ENCODE measurements around the gene HOXD10. TPM values are rescaled to one million over a fixed set of nuclear protein-coding genes. Genes with fewer than 3 reads are reported as not detected.
A peak's percentile ranks its signal among the peaks of the same experiment; 100 is the strongest.

Gene HOXD10
- total RNA-seq, 2 donors from 2014 or later = not detected

DNA sequence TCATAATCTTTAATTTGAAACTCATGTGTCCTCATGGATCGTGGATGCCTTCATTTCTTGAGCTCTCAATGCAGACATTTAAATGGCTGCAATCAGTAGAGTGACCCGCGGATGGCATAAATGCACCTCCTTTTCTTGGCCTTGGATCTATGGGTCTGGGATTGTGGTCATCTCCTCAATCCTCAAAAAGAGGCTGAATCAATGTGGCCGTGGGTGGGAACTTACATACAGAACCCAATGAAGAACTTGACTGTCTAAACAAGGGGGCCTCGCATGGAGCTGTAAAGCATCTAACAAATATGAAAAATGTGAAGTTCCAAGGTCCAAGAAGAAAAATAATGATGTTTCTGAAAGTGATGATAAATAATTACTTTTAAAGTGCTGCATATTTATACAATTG is 21.2 kb upstream of the HOXD10 start:
- no peak for DNase-seq
- no peak for ATAC-seq
- peaks cover 85% of the 10 kb centered on the region for H3K27me3 Mint-ChIP-seq
- H3K36me3 Mint-ChIP-seq (ENCODE audit: low read depth) = peaks cover 5% of the 10 kb centered on the region
- peaks cover 19% of the 10 kb centered on the region for H3K4me1 Mint-ChIP-seq
- H3K4me3 Mint-ChIP-seq = no peak overlapping the region
- H3K9me3 ChIP-seq (ENCODE audit: control insufficient read depth, low read length, poor library complexity, severe bottlenecking) = peaks cover 7% of the 10 kb centered on the region
- no peak overlapping the region for H3K27ac Mint-ChIP-seq

DNA sequence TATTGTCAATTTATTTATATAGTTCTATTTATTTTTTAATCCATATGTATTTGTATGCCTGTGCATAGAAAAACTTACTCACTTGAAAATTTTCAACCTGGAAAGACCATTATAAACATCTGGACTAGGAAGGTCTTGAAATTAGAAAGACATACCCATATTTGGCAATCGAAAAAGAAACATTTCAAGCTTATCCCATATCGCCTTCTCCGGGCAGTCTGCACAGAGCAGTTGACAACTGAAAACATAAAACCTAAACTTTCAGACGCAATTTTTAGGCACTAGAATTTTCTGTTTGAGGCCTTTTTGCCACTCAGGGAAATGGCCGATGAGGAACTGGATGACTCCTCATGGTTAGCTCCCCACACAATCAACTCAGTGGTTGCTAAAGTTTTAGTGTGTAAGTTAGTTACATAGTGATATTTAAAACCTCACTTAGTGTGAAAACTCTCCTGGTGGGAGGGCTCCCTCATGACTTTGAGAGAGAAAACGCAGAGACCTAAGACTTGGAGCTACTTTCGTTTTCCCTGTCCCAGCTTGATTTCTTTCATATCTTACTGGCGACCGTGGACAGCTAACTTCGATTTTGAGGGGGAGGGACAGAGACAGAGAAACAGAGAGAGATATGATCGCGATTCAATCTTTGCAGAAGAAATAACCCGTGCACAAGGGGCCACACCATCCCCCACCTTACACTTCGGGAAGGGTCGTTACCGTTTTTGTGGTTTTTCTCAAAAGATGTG is 20.2 kb upstream of the HOXD10 start:
- peak overlapping the region; percentile 49 for H3K27ac Mint-ChIP-seq
- peaks cover 7% of the 10 kb centered on the region for H3K9me3 ChIP-seq (ENCODE audit: control insufficient read depth, low read length, poor library complexity, severe bottlenecking)
- H3K4me1 Mint-ChIP-seq = peaks cover 19% of the 10 kb centered on the region
- peak overlapping the region; percentile 83 for H3K4me3 Mint-ChIP-seq
- peaks cover 87% of the 10 kb centered on the region for H3K27me3 Mint-ChIP-seq
- peaks cover 5% of the 10 kb centered on the region for H3K36me3 Mint-ChIP-seq (ENCODE audit: low read depth)
- DNase-seq (no peak), ATAC-seq (no peak)

DNA sequence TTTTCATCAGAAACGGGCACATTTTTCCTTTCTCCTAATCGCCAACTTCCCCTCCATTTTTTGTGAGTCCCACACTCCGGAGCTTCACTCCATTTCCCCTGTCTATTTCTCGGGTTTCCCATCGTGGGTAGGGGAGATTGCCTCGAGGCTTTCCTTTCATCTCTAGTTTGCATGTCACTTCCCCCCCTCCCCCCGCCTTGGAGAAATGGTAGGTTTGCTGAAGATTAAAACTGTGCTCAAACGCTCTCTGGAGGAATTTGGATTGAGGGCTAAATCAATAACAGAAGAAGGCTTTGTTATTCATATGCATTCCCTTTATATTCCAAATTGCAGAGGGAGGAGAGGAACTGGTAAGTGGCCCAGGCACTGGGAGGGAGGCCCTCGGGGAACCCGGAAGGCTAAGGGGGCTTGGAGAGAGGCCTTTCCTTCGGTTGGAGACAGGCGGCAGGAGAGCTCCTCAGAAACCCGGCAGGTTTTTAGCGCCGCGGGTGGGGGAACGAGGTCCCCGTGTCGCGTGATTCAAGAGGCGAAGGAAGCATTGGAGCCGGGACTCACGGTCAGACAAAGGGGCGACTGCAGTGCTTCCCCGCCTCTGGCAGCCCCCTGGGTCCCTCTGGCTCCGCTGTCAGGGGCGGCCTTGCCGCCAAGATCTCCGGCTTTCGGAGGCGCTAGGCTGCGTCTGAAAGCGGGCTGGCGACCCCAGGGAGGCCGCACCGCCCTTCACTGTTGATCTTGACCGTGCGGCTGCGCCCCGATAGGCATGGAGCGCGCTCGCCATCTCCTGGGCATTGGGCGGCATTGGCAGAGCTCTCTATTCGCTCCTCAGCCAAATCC is 19.4 kb upstream of the HOXD10 start:
- peak in 2 of 3 donors; percentile 32 to 42 for DNase-seq
- H3K4me3 Mint-ChIP-seq = peak overlapping the region; percentile 83
- peak overlapping the region; percentile 49 for H3K27ac Mint-ChIP-seq
- peaks cover 16% of the 10 kb centered on the region for H3K4me1 Mint-ChIP-seq
- ATAC-seq = peak; percentile 80
- H3K36me3 Mint-ChIP-seq (ENCODE audit: low read depth) = peaks cover 2% of the 10 kb centered on the region
- peaks cover 87% of the 10 kb centered on the region for H3K27me3 Mint-ChIP-seq
- H3K9me3 ChIP-seq (ENCODE audit: control insufficient read depth, low read length, poor library complexity, severe bottlenecking) = peaks cover 7% of the 10 kb centered on the region

DNA sequence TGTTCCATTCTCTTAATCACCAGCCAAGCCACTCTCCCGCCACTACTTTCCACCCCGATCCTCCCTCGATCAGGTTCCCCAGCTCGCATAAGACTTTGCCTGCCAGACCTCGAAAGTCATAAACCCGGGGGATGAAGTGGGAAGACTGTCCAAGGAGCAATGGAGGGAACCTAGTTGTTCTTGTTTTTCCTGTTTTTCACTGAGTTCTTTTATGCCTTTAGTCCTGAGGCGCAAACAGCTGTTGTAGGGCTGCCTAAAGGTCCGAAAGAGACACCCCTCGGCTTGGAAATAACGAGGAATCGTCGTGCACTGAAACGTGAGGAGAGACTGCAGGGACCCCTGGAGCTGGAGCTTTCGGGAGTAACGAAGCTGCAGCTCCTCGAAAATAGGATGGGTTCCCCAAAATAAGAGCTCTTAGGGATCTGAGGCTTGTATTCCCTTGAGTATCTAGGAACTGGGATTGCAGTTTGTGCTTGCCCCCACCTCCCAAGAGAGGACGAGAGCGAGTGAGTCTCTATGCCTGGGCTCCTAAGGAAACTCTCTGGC is 18.7 kb upstream of the HOXD10 start:
- Mint-ChIP-seq H3K36me3 (ENCODE audit: low read depth) (peaks cover 2% of the 10 kb centered on the region), H3K27ac (no peak overlapping the region), H3K4me1 (peaks cover 16% of the 10 kb centered on the region), H3K27me3 (peaks cover 94% of the 10 kb centered on the region), H3K4me3 (peak overlapping the region; percentile 83)
- peaks cover 7% of the 10 kb centered on the region for H3K9me3 ChIP-seq (ENCODE audit: control insufficient read depth, low read length, poor library complexity, severe bottlenecking)
- ATAC-seq = no peak
- no peak for DNase-seq

DNA sequence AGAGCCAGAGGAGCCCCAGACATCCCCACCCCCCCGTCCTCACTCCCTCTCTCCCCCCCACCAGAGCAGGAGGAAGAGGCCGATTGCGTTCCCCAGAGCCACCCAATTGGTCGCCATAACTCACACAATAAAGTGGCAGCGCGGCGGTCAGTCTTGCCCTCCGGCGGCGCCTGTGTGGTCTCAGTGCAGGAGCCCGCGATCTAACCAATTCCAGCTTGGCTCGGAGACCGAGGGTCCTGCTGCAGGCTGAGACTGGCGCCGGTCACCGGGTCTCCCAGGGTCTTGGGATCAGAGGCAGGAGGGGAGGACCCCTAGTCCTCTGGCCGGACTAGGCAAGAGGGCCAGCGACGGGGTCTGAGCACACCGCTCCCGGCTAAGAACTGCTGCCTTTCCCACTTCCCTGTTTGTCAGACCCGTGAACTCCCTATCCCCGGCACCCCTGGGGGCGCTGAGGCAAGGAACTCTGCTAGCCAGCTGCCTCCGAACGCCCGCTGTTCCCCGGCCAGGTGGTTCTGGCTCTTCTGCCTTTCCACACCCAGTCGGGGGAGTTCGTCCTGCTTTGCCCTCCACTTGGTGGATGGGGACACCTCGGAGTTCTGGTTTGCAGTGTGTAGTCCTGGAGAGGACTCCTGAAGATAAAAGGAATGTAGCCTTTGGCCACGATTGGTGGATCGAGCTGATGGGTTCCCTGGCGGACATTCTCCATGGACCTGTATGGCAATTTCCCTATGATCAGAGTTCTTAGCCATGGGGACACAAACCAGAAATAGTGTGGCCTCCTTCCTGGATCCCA is 18.0 kb upstream of the HOXD10 start:
- DNase-seq = no peak
- peak overlapping the region; percentile 83 for H3K4me3 Mint-ChIP-seq
- peaks cover 93% of the 10 kb centered on the region for H3K27me3 Mint-ChIP-seq
- H3K27ac Mint-ChIP-seq = peak overlapping the region; percentile 53
- H3K9me3 ChIP-seq (ENCODE audit: control insufficient read depth, low read length, poor library complexity, severe bottlenecking) = peaks cover 3% of the 10 kb centered on the region
- ATAC-seq = no peak
- peaks cover 16% of the 10 kb centered on the region for H3K4me1 Mint-ChIP-seq
- H3K36me3 Mint-ChIP-seq (ENCODE audit: low read depth) = peaks cover 2% of the 10 kb centered on the region

DNA sequence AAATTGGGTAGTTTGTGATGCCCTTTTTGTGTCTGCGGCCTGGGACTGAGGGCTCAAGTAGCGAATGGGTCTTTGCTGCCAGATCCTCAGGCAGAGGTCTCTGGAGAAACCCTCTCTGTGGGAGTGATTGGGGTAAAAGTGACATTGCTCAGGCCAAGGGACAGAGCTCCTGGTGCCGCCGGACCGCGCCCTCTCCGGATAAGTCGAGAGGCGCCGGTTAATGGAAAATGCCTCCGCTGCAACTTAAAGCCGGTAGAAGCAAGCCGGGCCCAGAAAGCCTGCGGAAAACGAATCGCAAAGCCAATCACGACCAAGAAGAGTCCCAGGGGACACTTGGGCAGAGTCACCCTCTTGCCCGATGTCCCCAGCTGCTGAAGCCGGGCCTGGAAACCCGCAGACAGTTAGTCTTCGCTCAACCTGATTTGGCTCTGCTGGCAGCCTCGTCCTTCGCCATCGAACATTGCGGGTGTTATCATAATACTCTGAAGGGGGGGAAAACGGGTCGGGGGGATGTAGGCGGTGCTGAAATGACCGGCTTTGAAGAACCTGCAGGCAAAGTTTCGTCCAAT is 17.3 kb upstream of the HOXD10 start:
- DNase-seq = no peak
- Mint-ChIP-seq H3K4me3 (no peak overlapping the region), H3K27me3 (peaks cover 93% of the 10 kb centered on the region), H3K36me3 (ENCODE audit: low read depth) (peaks cover 2% of the 10 kb centered on the region), H3K27ac (peak overlapping the region; percentile 53), H3K4me1 (peaks cover 13% of the 10 kb centered on the region)
- peaks cover 7% of the 10 kb centered on the region for H3K9me3 ChIP-seq (ENCODE audit: control insufficient read depth, low read length, poor library complexity, severe bottlenecking)
- ATAC-seq = no peak

DNA sequence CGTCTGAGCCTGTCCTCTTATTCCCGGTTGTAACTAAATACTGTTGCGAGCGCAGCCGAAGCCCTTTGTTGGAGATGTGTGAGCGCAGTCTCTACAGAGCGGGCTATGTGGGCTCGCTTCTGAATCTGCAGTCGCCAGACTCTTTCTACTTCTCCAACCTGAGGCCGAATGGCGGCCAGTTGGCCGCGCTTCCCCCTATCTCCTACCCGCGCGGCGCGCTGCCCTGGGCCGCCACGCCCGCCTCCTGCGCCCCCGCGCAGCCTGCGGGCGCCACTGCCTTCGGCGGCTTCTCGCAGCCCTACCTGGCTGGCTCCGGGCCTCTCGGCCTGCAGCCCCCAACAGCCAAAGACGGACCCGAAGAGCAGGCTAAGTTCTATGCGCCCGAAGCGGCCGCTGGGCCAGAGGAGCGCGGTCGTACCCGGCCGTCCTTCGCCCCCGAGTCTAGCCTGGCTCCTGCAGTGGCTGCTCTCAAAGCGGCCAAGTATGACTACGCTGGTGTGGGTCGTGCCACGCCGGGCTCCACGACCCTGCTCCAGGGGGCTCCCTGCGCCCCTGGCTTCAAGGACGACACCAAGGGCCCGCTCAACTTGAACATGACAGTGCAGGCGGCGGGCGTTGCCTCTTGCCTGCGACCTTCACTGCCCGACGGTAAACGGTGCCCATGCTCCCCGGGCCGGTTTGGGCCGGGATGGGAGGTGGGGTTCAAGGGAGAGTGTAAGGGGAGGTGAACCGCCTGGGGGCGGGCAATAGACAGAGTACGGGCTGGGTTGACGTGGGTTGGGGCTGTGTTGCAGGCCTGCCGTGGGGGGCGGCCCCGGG is 16.6 kb upstream of the HOXD10 start, which contains the start of gene HOXD12:
HOXD12 (plus strand) TSS at position 68 of the 819 bp plus-strand sequence; CDS start at position 75, 7 bp downstream.
- DNase-seq (no peak), ATAC-seq (no peak)
- Mint-ChIP-seq H3K27ac (peak within 1 kb of the TSS; percentile 53), H3K36me3 (ENCODE audit: low read depth) (peaks cover 2% of the 10 kb centered on the region), H3K4me1 (peaks cover 15% of the 10 kb centered on the region), H3K27me3 (peaks cover 93% of the 10 kb centered on the region), H3K4me3 (no peak within 1 kb of the TSS)
- peaks cover 8% of the 10 kb centered on the region for H3K9me3 ChIP-seq (ENCODE audit: control insufficient read depth, low read length, poor library complexity, severe bottlenecking)

DNA sequence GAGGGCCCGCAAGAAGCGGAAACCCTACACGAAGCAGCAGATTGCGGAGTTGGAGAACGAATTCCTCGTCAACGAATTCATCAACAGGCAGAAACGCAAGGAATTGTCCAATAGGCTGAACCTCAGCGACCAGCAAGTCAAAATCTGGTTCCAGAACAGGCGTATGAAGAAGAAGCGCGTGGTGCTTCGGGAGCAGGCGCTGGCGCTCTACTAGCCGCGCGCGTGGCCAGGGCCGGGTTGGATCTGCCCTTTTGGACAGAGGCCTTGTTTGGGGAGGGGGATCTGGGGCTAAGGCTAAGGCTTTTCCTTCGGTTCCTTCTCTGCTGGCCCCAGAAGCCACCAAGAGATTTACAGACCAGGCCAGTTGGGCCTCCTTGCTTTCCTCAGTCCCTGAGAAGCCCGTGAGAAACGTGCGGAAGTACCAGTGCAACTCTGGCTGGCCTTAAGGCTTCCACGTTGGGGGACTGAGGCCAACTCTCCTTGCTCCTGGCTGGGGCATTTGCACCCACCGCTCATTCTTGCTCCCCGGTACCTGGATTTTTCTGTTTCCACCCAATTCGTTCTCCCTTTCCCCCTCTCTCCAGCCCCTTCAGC is 15.9 kb upstream of the HOXD10 start:
- peaks cover 8% of the 10 kb centered on the region for H3K9me3 ChIP-seq (ENCODE audit: control insufficient read depth, low read length, poor library complexity, severe bottlenecking)
- Mint-ChIP-seq H3K4me3 (no peak overlapping the region), H3K4me1 (peaks cover 16% of the 10 kb centered on the region), H3K27me3 (peaks cover 93% of the 10 kb centered on the region), H3K27ac (no peak overlapping the region), H3K36me3 (ENCODE audit: low read depth) (peaks cover 2% of the 10 kb centered on the region)
- no peak for ATAC-seq
- no peak for DNase-seq

DNA sequence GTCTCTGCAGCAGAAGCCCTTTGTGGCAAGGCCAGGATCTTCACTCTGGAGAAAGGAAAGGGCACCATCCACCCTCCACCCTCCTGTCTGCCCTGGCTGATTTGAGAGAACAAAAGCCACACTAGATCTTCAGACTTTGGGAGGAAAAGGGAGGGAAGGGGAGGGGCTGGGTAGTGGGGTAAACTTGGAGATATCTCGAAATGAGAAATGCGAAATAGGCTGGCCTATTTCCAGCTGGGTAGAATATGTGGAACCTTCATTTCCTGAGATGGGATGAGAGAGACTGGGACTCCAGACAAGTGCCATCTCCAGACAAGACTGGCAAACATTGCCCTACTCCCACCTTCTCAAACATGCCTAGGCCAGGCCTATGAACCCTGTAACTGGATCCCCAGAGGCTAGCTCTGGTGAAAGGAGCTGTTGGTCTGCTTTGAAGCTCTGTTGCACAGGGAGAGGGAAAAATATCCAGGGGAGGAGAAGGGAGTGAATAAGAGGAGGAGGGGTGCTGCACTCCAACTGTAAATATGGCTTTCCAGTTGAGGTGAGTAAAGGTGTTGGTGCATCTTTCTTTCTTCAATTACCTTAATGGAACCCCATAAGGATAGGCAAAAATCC is 15.3 kb upstream of the HOXD10 start:
- H3K9me3 ChIP-seq (ENCODE audit: control insufficient read depth, low read length, poor library complexity, severe bottlenecking) = peaks cover 8% of the 10 kb centered on the region
- no peak overlapping the region for H3K27ac Mint-ChIP-seq

DNA sequence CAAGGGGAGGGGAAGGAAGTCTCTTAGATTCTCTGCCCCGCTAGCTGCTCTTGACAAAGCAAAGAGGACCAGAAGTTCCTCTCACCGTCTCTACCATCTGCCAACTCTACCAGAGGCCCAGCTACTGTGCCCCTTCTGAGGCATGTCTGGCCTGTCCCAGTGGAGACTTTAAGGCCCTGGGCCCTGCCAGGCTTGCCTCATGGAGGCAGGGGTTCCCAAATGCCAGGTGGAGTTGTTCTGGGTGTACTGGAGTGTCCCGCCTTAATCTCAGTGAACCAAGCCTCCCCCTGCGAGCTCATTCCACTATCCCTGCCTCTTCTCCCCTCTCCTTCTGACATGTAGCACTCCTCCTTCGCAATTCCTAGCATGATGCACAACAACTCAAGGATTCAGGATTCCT is 14.7 kb upstream of the HOXD10 start:
- Mint-ChIP-seq H3K4me3 (no peak overlapping the region), H3K27ac (no peak overlapping the region), H3K4me1 (peaks cover 20% of the 10 kb centered on the region), H3K27me3 (peaks cover 94% of the 10 kb centered on the region), H3K36me3 (ENCODE audit: low read depth) (peaks cover 7% of the 10 kb centered on the region)
- H3K9me3 ChIP-seq (ENCODE audit: control insufficient read depth, low read length, poor library complexity, severe bottlenecking) = peaks cover 8% of the 10 kb centered on the region
- DNase-seq = no peak
- no peak for ATAC-seq

More for the DNA sequence above, 15.3 kb upstream of the HOXD10 start:
- Mint-ChIP-seq H3K4me3 (no peak overlapping the region), H3K27me3 (peaks cover 96% of the 10 kb centered on the region), H3K36me3 (ENCODE audit: low read depth) (peaks cover 6% of the 10 kb centered on the region), H3K4me1 (peaks cover 22% of the 10 kb centered on the region)
- DNase-seq (no peak), ATAC-seq (no peak)

DNA sequence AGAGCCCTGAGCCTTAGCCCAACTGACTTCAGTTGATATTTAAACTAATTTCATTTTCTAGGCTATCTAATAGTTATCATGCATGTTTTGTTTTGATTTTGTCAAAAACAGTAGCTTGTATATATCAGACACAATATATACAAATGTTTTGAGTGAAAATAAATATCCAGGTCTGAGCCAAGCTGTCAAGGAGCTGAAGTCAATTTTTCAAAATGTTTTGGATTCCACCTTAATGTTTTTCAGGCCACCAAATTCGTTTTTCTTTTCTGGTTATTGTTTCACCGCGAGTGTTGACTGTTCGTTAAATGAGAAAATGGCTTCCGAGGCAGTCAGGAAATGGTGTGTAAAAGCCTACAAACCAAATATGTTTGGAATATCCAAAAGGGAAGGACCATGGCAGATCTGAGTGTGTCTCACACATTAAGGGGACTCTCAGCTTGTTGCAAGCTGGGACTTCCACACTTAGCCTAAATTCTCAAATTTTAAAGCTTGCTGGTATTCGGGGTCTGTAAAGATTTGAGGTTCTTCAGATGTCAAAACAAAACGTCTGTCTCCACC is 14.2 kb upstream of the HOXD10 start:
- H3K4me1 Mint-ChIP-seq = peaks cover 16% of the 10 kb centered on the region
- H3K36me3 Mint-ChIP-seq (ENCODE audit: low read depth) = peaks cover 7% of the 10 kb centered on the region
- peaks cover 8% of the 10 kb centered on the region for H3K9me3 ChIP-seq (ENCODE audit: control insufficient read depth, low read length, poor library complexity, severe bottlenecking)
- no peak for DNase-seq
- H3K27ac Mint-ChIP-seq = peak overlapping the region; percentile 27
- H3K4me3 Mint-ChIP-seq = no peak overlapping the region
- peaks cover 88% of the 10 kb centered on the region for H3K27me3 Mint-ChIP-seq
- no peak for ATAC-seq
